Smooth muscle cell of bladder (primary cell): ENCODE measurements around the gene TFG. TPM values are rescaled to one million over a fixed set of nuclear protein-coding genes. Genes with fewer than 3 reads are reported as not detected.

Experiments
- total RNA-seq: library from RNA; depleted of rRNA; stranded (reverse); fragments of >200 nt; gene quantifications from 2 replicates; pipeline ENCODE4 v1.2.3, GENCODE V29; 2014

The TFG gene
- total RNA-seq: 54.2 and 63.3 TPM in 2 replicates

DNA sequence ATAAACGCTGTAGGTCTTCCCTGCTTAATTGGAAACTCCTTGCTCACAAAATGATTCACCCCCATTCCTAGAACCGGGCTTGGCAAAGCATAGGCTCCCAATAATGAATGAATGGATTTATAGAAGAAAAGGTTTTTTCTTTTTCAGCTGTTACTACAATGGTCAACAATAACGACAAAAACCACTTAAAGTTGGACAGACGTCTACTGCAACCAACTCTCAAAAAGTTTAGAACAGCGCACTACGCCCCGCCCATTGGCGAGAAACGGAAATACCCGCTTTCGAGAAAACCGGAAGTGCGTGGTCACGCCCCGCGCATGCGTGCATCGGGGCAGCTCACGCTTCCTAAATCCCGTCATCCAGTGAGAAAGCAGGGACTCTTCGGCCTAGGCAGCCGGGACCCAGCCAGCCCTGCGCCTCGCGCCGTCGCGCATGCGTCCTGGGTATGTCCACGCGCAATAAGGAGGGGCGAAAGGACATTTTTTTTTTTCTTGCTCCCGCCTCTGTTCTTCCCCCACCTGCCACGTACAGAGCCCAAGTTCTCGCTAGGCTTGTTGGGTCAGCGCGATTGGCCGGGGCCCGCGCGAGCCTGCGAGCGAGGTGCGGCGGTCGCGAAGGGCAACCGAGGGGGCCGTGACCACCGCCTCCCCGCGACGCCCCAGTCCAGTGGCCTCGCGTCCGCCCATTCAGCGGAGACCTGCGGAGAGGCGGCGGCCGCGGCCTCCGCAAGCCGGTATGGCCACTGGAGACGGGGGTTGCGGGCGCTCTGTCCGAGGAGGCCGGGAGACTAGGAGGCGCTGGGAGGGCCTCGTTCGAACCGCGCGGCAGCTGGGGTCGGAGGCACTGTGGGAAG is at the start of gene TFG:
Gene TFG (plus strand): TSS at position 506 of the 853 bp plus-strand sequence. CDS start 4,192 bp downstream, outside the sequence.

Other genes with a start within 250 kb of the TFG start
- 44.2 and 104 TPM in 2 replicates for gene TMEM45A, start 216.9 kb upstream of the TFG start, total RNA-seq
- gene ADGRG7, start 99.9 kb upstream of the TFG start, total RNA-seq: not detected in 2 replicates